Natural killer cell treated with Interleukin-12 subunit alpha and Interleukin-12 subunit beta and Interleukin-15 and Interleukin-18, amount 100 ng/mL, for 72 hours (primary cell): ENCODE data around the gene TNFRSF25. TPM values are rescaled to one million over a fixed set of nuclear protein-coding genes. Genes with fewer than 3 reads are reported as not detected.
A peak's percentile ranks its signal among the peaks of the same experiment; 100 is the strongest.
"Not testable (repeated sequence)": the region's sequence is repeated elsewhere in the genome, so short reads cannot be mapped to it uniquely, and the experiment has no call there.

Experiments used
- ATAC-seq, 2 donors: fragments of 150-1000 bp; cut with Tn5 transposase in 1 of 2; sonication (Bioruptor Pico), chemical (Tn5 transposase) in 1 of 2; 2 replicates each; pipeline ENCODE4 v1.10.0; 2021
- DNase-seq: peaks from one replicate; pipeline ENCODE4 v3.0.0; 2022; ENCODE audit warnings: low spot score
- H3K27ac Mint-ChIP-seq, 2 donors: 1 replicate in 1 of 2; 2 replicates in 1 of 2; pipeline ENCODE4 v1.8.0; 2022; ENCODE audit warnings: mixed read lengths in 2 of 2, mild to moderate bottlenecking in 1 of 2, moderate library complexity in 1 of 2
- H3K27me3 Mint-ChIP-seq, 2 donors: 1 replicate in 1 of 2; 2 replicates in 1 of 2; pipeline ENCODE4 v1.8.0; 2022; ENCODE audit warnings: mixed read lengths in 2 of 2
- H3K36me3 Mint-ChIP-seq: one replicate; pipeline ENCODE4 v1.8.0; 2022; ENCODE audit warnings: mixed read lengths
- H3K4me1 Mint-ChIP-seq, 2 donors: 1 replicate in 1 of 2; 2 replicates in 1 of 2; pipeline ENCODE4 v1.8.0; 2022; ENCODE audit warnings: low read depth in 2 of 2, mixed read lengths in 2 of 2, mild to moderate bottlenecking in 1 of 2
- H3K4me3 Mint-ChIP-seq: one replicate; pipeline ENCODE4 v1.8.0; 2022; ENCODE audit warnings: mixed read lengths
- H3K9me3 Mint-ChIP-seq: 2 replicates; pipeline ENCODE4 v1.8.0; 2022; ENCODE audit warnings: mixed read lengths
- total RNA-seq, 2 donors: library from RNA; stranded (reverse); gene quantifications; one replicate each; pipeline ENCODE4 v1.2.3, GENCODE V29; 2022

TNFRSF25 gene
- total RNA-seq, 2 donors from 2014 or later = 83.6 to 106 TPM

- Mint-ChIP-seq H3K27me3 (peaks cover 16% of the 10 kb centered on the region in 2 donors), H3K27ac (no peak overlapping the region), H3K9me3 (no peaks in the 10 kb centered on the region), H3K36me3 (no peaks in the 10 kb centered on the region), H3K4me3 (no peak overlapping the region), H3K4me1 (peaks cover 5 to 9% of the 10 kb centered on the region in 2 donors)
- ATAC-seq (no peak), DNase-seq (no peak)
Observed at GRCh38 chr1:6443339-6444115, 22.4 kb downstream of the TNFRSF25 start.

GRCh38 chr1:6441586-6441985, 24.4 kb downstream of the TNFRSF25 start:
- ATAC-seq (no peak), DNase-seq (no peak)
- Mint-ChIP-seq H3K27ac (no peak overlapping the region), H3K36me3 (no peaks in the 10 kb centered on the region), H3K27me3 (peaks cover 23 to 24% of the 10 kb centered on the region in 2 donors), H3K4me1 (peaks cover 10 to 14% of the 10 kb centered on the region in 2 donors), H3K9me3 (no peaks in the 10 kb centered on the region), H3K4me3 (no peak overlapping the region)

- ATAC-seq = peak; percentile 89 to 94
- Mint-ChIP-seq H3K27me3 (peaks cover 23 to 24% of the 10 kb centered on the region in 2 donors), H3K27ac (no peak overlapping the region)
Observed at GRCh38 chr1:6440198-6441126, 25.5 kb downstream of the TNFRSF25 start.

GRCh38 chr1:6438047-6438525, 27.9 kb downstream of the TNFRSF25 start:
- no peaks in the 10 kb centered on the region for H3K36me3 Mint-ChIP-seq
- no peak for DNase-seq
- ATAC-seq = peak; percentile 58 to 66
- H3K4me3 Mint-ChIP-seq = peak overlapping the region; percentile 30
- H3K9me3 Mint-ChIP-seq = no peaks in the 10 kb centered on the region
- H3K27me3 Mint-ChIP-seq = peaks cover 18 to 23% of the 10 kb centered on the region in 2 donors
- peaks cover 10% of the 10 kb centered on the region in 2 donors for H3K4me1 Mint-ChIP-seq
- peak overlapping the region in 1 of 2 donors; percentile 21 for H3K27ac Mint-ChIP-seq

More at GRCh38 chr1:6440198-6441126, 25.5 kb downstream of the TNFRSF25 start:
- DNase-seq = peak; percentile 81
- peaks cover 10 to 14% of the 10 kb centered on the region in 2 donors for H3K4me1 Mint-ChIP-seq
- no peaks in the 10 kb centered on the region for H3K36me3 Mint-ChIP-seq
- peak overlapping the region; percentile 32 for H3K4me3 Mint-ChIP-seq
- H3K9me3 Mint-ChIP-seq = no peaks in the 10 kb centered on the region

GRCh38 chr1:6437012-6437700, 28.8 kb downstream of the TNFRSF25 start:
- DNase-seq, H3K27ac Mint-ChIP-seq, H3K36me3 Mint-ChIP-seq, H3K9me3 Mint-ChIP-seq, ATAC-seq, H3K4me3 Mint-ChIP-seq: not testable (repeated sequence)
- Mint-ChIP-seq H3K4me1 (peaks cover 10% of the 10 kb centered on the region in 2 donors), H3K27me3 (peaks cover 18 to 23% of the 10 kb centered on the region in 2 donors)

- H3K9me3 Mint-ChIP-seq, H3K4me3 Mint-ChIP-seq, DNase-seq, H3K36me3 Mint-ChIP-seq, ATAC-seq, H3K27ac Mint-ChIP-seq: not testable (repeated sequence)
- peaks cover 18 to 23% of the 10 kb centered on the region in 2 donors for H3K27me3 Mint-ChIP-seq
- peaks cover 10% of the 10 kb centered on the region in 2 donors for H3K4me1 Mint-ChIP-seq
Observed at GRCh38 chr1:6436277-6436676, 29.7 kb downstream of the TNFRSF25 start.

GRCh38 chr1:6435547-6435946, 30.4 kb downstream of the TNFRSF25 start:
- ATAC-seq (no peak), DNase-seq (no peak)
- Mint-ChIP-seq H3K27ac (no peak overlapping the region), H3K36me3 (no peaks in the 10 kb centered on the region), H3K4me1 (peaks cover 10% of the 10 kb centered on the region in 2 donors), H3K4me3 (no peak overlapping the region), H3K9me3 (no peaks in the 10 kb centered on the region), H3K27me3 (peaks cover 18 to 20% of the 10 kb centered on the region in 2 donors)

GRCh38 chr1:6435129-6435528, 30.8 kb downstream of the TNFRSF25 start:
- ATAC-seq (no peak), DNase-seq (no peak)
- peaks cover 10% of the 10 kb centered on the region in 2 donors for H3K4me1 Mint-ChIP-seq
- H3K4me3 Mint-ChIP-seq = no peak overlapping the region
- peaks cover 18 to 21% of the 10 kb centered on the region in 2 donors for H3K27me3 Mint-ChIP-seq
- no peak overlapping the region for H3K27ac Mint-ChIP-seq
- H3K36me3 Mint-ChIP-seq = no peaks in the 10 kb centered on the region
- no peaks in the 10 kb centered on the region for H3K9me3 Mint-ChIP-seq

GRCh38 chr1:6434186-6434585, 31.8 kb downstream of the TNFRSF25 start:
- no peak for ATAC-seq
- H3K9me3 Mint-ChIP-seq = no peaks in the 10 kb centered on the region

GRCh38 chr1:6431645-6432579, 34.1 kb downstream of the TNFRSF25 start:
- H3K27ac Mint-ChIP-seq, H3K4me3 Mint-ChIP-seq, DNase-seq, H3K4me1 Mint-ChIP-seq, H3K36me3 Mint-ChIP-seq, H3K9me3 Mint-ChIP-seq, ATAC-seq: not testable (repeated sequence)
- peaks cover 0 to 15% of the 10 kb centered on the region in 2 donors for H3K27me3 Mint-ChIP-seq

More at GRCh38 chr1:6434186-6434585, 31.8 kb downstream of the TNFRSF25 start:
- no peak overlapping the region for H3K27ac Mint-ChIP-seq
- no peak overlapping the region for H3K4me3 Mint-ChIP-seq
- H3K4me1 Mint-ChIP-seq = peaks cover 6 to 7% of the 10 kb centered on the region in 2 donors
- H3K27me3 Mint-ChIP-seq = peaks cover 11 to 19% of the 10 kb centered on the region in 2 donors
- H3K36me3 Mint-ChIP-seq = no peaks in the 10 kb centered on the region
- no peak for DNase-seq

GRCh38 chr1:6429660-6430411, 36.1 kb downstream of the TNFRSF25 start:
- not testable (repeated sequence) for H3K4me3 Mint-ChIP-seq, H3K4me1 Mint-ChIP-seq, H3K27ac Mint-ChIP-seq, H3K9me3 Mint-ChIP-seq, H3K36me3 Mint-ChIP-seq, ATAC-seq, DNase-seq
- H3K27me3 Mint-ChIP-seq = peaks cover 0 to 13% of the 10 kb centered on the region in 2 donors

- ATAC-seq, H3K4me1 Mint-ChIP-seq, DNase-seq, H3K4me3 Mint-ChIP-seq, H3K27ac Mint-ChIP-seq, H3K9me3 Mint-ChIP-seq, H3K36me3 Mint-ChIP-seq: not testable (repeated sequence)
- H3K27me3 Mint-ChIP-seq = peaks cover 7 to 14% of the 10 kb centered on the region in 2 donors
Observed at GRCh38 chr1:6428453-6428852, 37.5 kb downstream of the TNFRSF25 start.
